MCF 10A (cell line): Measurements from ENCODE around the gene POLR2F. TPM values are rescaled to one million over a fixed set of nuclear protein-coding genes. Genes with fewer than 3 reads are reported as not detected.

Experiments used
- BruUV-seq: library from RNA; stranded (reverse); fragments of 400-500 nt; replicated peaks from 2 replicates; lab custom pipeline; 2021; lab: Mats Ljungman, UMichigan
- CTCF ChIA-PET: fragments of 300-600 bp; sonication (Branson Sonifier 250); formaldehyde crosslinking; extraction: SDS; loops from one replicate; lab custom pipeline; 2021; ENCODE audit warnings: antibody characterized with exemption, inconsistent platforms; lab: Yijun Ruan, JAX
- POLR2A ChIA-PET: fragments of 300-600, 350-650 bp; sonication (Branson Sonifier 250); formaldehyde crosslinking; extraction: SDS; loops from one replicate; lab custom pipeline; 2020; ENCODE audit warnings: antibody characterized with exemption, inconsistent platforms; lab: Yijun Ruan, JAX
- DNase-seq: peaks from one replicate; pipeline ENCODE4 v3.0.0-alpha.2; 2018; ENCODE audit not compliant: unreplicated experiment
- H3K27ac Mint-ChIP-seq: one replicate; pipeline ENCODE4 v1.8.0; 2022; ENCODE audit warnings: mild to moderate bottlenecking, low read depth, mixed read lengths; ENCODE audit not compliant: unreplicated experiment
- H3K27me3 Mint-ChIP-seq: one replicate; pipeline ENCODE4 v1.8.0; 2022; ENCODE audit warnings: mixed read lengths; ENCODE audit not compliant: insufficient read depth, unreplicated experiment
- H3K36me3 Mint-ChIP-seq: one replicate; pipeline ENCODE4 v1.8.0; 2022; ENCODE audit warnings: mild to moderate bottlenecking, moderate library complexity, mixed read lengths; ENCODE audit not compliant: insufficient read depth, unreplicated experiment
- H3K4me1 Mint-ChIP-seq: one replicate; pipeline ENCODE4 v1.8.0; 2022; ENCODE audit warnings: mixed read lengths; ENCODE audit not compliant: insufficient read depth, unreplicated experiment
- H3K4me3 Mint-ChIP-seq: one replicate; pipeline ENCODE4 v1.8.0; 2022; ENCODE audit warnings: mild to moderate bottlenecking, moderate library complexity, mixed read lengths; ENCODE audit not compliant: unreplicated experiment
- H3K9me3 Mint-ChIP-seq: one replicate; pipeline ENCODE4 v1.8.0; 2022; ENCODE audit warnings: mixed read lengths; ENCODE audit not compliant: unreplicated experiment
- intact Hi-C: fragments of 100-400 bp; cut with micrococcal nuclease; formaldehyde crosslinking; loops from 2 replicates; pipeline ENCODE4 v1.14.1; 2022
- total RNA-seq: library from RNA; stranded (reverse); gene quantifications from 2 replicates; pipeline ENCODE4 v1.2.3, GENCODE V29; 2022
- TF ChIP-seq, protein P1 (sequence below): fragments of 200-600 bp; IDR thresholded peaks from one replicate; pipeline ENCODE4 v1.8.0; 2022; ENCODE audit warnings: antibody characterized with exemption, mild to moderate bottlenecking; ENCODE audit not compliant: unreplicated experiment

The POLR2F gene
- total RNA-seq, 1 experiment from 2014 or later, result 87.5 TPM

DNA sequence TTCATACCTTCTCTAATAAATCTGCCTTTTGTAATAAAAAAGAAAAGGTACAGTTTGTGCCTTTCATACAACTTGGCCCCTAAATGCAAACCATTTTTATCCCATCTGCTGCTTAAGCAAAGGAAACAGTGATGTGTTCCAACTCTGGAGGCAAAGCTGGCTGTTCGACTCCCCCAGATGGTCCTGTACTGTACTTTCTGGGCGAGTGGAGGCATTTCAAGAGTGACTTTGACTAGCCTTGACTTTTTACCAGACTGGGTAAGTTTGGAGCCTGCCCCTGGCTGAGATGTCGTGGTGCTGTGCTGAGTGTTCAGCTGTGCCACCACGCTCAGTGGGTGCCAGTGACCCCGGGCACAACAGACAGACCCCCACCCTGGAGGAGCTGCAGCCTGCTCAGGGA lies 37.2 kb upstream of the POLR2F start:
- Mint-ChIP-seq H3K4me1 (no peaks in the 10 kb centered on the region), H3K4me3 (no peak overlapping the region), H3K27ac (no peak overlapping the region), H3K36me3 (peaks cover 74% of the 10 kb centered on the region), H3K9me3 (no peaks in the 10 kb centered on the region), H3K27me3 (no peaks in the 10 kb centered on the region)
- intact Hi-C loops, result no loop called here
- BruUV-seq, result no TSS peak
- TF ChIP-seq, protein P1, sequence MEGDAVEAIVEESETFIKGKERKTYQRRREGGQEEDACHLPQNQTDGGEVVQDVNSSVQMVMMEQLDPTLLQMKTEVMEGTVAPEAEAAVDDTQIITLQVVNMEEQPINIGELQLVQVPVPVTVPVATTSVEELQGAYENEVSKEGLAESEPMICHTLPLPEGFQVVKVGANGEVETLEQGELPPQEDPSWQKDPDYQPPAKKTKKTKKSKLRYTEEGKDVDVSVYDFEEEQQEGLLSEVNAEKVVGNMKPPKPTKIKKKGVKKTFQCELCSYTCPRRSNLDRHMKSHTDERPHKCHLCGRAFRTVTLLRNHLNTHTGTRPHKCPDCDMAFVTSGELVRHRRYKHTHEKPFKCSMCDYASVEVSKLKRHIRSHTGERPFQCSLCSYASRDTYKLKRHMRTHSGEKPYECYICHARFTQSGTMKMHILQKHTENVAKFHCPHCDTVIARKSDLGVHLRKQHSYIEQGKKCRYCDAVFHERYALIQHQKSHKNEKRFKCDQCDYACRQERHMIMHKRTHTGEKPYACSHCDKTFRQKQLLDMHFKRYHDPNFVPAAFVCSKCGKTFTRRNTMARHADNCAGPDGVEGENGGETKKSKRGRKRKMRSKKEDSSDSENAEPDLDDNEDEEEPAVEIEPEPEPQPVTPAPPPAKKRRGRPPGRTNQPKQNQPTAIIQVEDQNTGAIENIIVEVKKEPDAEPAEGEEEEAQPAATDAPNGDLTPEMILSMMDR, result no peak
- POLR2A ChIA-PET, result interaction anchor here (0.8 to 3.9 kb wide), 2 partner anchors 11 to 17 kb away, joined by 6 to 15 read pairs; partner anchors contain the start of gene MICALL1
- CTCF ChIA-PET, result interaction anchor here (0.6 to 1.4 kb wide), 4 partner anchors 16 to 29 kb away, joined by 3 read pairs; no protein-coding TSS in a partner anchor
- DNase-seq, result no peak

DNA sequence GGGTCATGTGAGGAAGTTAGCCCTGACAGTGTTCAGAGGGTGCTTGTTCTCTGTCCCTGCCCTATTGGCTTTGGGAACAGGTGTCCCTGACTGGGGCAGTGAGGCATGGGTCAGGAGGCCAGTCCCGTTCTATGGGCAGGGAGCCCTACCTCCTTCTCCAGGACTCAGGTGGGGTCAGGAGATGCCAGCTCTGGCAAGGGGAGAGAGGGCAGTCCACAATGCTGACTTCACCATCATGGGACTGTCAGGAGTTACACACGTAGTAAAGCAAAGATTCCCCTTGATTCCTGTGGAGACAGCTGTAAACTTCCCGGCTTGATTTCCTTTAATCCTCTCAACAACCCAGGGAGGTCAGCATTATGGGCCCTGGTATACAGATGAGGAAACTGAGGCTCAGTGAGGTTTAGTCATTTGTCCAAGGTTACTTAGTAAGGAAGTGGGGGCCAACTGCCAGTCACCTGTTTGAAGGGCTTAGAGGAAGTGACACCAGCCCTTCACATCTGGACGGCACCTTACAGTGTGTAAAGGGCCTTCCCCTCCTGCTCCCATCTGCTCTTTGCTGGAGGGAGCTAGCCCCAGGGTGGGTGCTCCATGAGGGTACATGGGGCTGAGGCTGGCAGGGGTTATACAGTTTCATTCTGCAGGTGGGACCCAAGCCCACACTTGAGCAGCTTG lies 35.5 kb upstream of the POLR2F start:
- no peak for DNase-seq
- Mint-ChIP-seq H3K4me1 (no peaks in the 10 kb centered on the region), H3K36me3 (peaks cover 72% of the 10 kb centered on the region), H3K9me3 (no peaks in the 10 kb centered on the region), H3K4me3 (no peak overlapping the region), H3K27me3 (no peaks in the 10 kb centered on the region), H3K27ac (no peak overlapping the region)
- TF ChIP-seq, protein P1, result no peak
- no TSS peak for BruUV-seq
- POLR2A ChIA-PET, result interaction anchor here (0.8 to 3.9 kb wide), 5 partner anchors 11 to 76 kb away, joined by 3 to 15 read pairs (median 3); partner anchors contain the start of gene MICALL1
- intact Hi-C loops, result no loop called here
- CTCF ChIA-PET, result interaction anchor here (0.6 to 1.2 kb wide), 3 partner anchors 19 to 30 kb away, joined by 3 to 4 read pairs (median 3); no protein-coding TSS in a partner anchor

- no TSS peak for BruUV-seq
- H3K36me3 Mint-ChIP-seq, result peaks cover 72% of the 10 kb centered on the region
- intact Hi-C loops, result no loop called here
- no peaks in the 10 kb centered on the region for H3K9me3 Mint-ChIP-seq
- TF ChIP-seq, protein P1, result no peak
- H3K27me3 Mint-ChIP-seq, result no peaks in the 10 kb centered on the region
- H3K4me1 Mint-ChIP-seq, result no peaks in the 10 kb centered on the region
- H3K27ac Mint-ChIP-seq, result no peak overlapping the region
- no peak overlapping the region for H3K4me3 Mint-ChIP-seq
- ChIA-PET POLR2A (interaction anchor here (0.8 to 1.8 kb wide), 4 partner anchors 11 to 75 kb away, joined by 3 to 6 read pairs (median 3); partner anchors contain the start of gene MICALL1), CTCF (interaction anchor here (0.6 to 1.1 kb wide), 3 partner anchors 20 to 246 kb away, joined by 3 to 4 read pairs (median 3); no protein-coding TSS in a partner anchor)
- no peak for DNase-seq
These were observed 34.8 kb upstream of the POLR2F start for GRCh38 chr22:37918580-37919270.

DNA sequence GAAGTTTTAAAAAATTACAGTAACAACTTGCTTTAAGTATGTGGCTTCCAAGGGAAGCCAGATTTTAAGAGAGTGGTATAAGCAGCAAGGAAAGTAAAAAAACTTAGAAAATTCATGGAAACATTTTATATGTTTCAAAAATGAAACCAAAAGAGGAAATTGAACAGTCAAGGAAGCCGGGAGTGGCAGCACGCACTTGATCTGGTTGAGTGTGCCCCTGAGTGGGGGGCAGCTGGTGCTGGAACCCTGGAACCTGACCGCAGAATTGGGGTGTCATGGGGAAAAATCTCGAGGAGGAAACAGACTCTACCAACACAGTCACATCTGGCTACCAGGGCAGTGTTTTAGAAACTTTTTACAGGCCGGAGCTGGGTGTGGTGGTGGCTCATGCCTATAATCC lies 33.4 kb upstream of the POLR2F start:
- CTCF ChIA-PET, result interaction anchor here (0.8 kb wide), 1 partner anchor 276 kb away, joined by 3 read pairs; no protein-coding TSS in a partner anchor

More for the DNA sequence above, 33.4 kb upstream of the POLR2F start:
- no TSS peak for BruUV-seq
- POLR2A ChIA-PET, result no interaction called here
- intact Hi-C loops, result no loop called here
- Mint-ChIP-seq H3K36me3 (peaks cover 65% of the 10 kb centered on the region), H3K4me3 (no peak overlapping the region), H3K4me1 (no peaks in the 10 kb centered on the region), H3K27me3 (no peaks in the 10 kb centered on the region), H3K9me3 (no peaks in the 10 kb centered on the region), H3K27ac (peak overlapping the region; percentile 80)
- DNase-seq, result no peak
- TF ChIP-seq, protein P1, result no peak
